Progenitor cell of endocrine pancreas (in vitro differentiated cells): ENCODE data around the gene SIGLEC6. TPM values are rescaled to one million over a fixed set of nuclear protein-coding genes. Genes with fewer than 3 reads are reported as not detected.

Source experiments
- DNase-seq: peaks from one replicate; pipeline ENCODE4 v3.0.0; 2021; ENCODE audit warnings: low spot score; ENCODE audit not compliant: unreplicated experiment
- H3K27ac Mint-ChIP-seq: 2 replicates; pipeline ENCODE4 v1.8.0; 2021; ENCODE audit warnings: mild to moderate bottlenecking, moderate library complexity, mixed read lengths
- H3K27me3 Mint-ChIP-seq: 2 replicates; pipeline ENCODE4 v1.8.0; 2021; ENCODE audit warnings: mixed read lengths
- H3K36me3 Mint-ChIP-seq: 2 replicates; pipeline ENCODE4 v1.8.0; 2022; ENCODE audit warnings: mixed read lengths; ENCODE audit not compliant: insufficient read depth
- H3K4me1 Mint-ChIP-seq: 2 replicates; pipeline ENCODE4 v1.8.0; 2021; ENCODE audit warnings: low read depth, mixed read lengths
- H3K4me3 Mint-ChIP-seq: 2 replicates; pipeline ENCODE4 v1.8.0; 2021; ENCODE audit warnings: low read depth, mild to moderate bottlenecking, moderate library complexity, mixed read lengths
- H3K9me3 Mint-ChIP-seq: 2 replicates; pipeline ENCODE4 v1.8.0; 2021; ENCODE audit warnings: low read depth, mixed read lengths
- total RNA-seq: library from RNA; stranded (reverse); gene quantifications from 2 replicates; pipeline ENCODE4 v1.2.1, GENCODE V29; 2021
- TF ChIP-seq, protein P1 (sequence below): fragments of 200-600 bp; sonication (generic); IDR thresholded peaks from one replicate; pipeline ENCODE4 v1.5.0; 2021; ENCODE audit warnings: antibody characterized with exemption, mild to moderate bottlenecking; ENCODE audit not compliant: unreplicated experiment

The SIGLEC6 gene
- total RNA-seq, 1 donor from 2014 or later: not detected

GRCh38 chr19:51571599-51571998, 40.1 kb upstream of the SIGLEC6 start:
- no peak for DNase-seq
- peak overlapping the region; percentile 93 for H3K27ac Mint-ChIP-seq
- H3K4me3 Mint-ChIP-seq: peak overlapping the region; percentile 93
- no peaks in the 10 kb centered on the region for H3K9me3 Mint-ChIP-seq
- H3K27me3 Mint-ChIP-seq: peaks cover 10% of the 10 kb centered on the region
- H3K4me1 Mint-ChIP-seq: peaks cover 14% of the 10 kb centered on the region
- peaks cover 1% of the 10 kb centered on the region for H3K36me3 Mint-ChIP-seq
- TF ChIP-seq, protein P1, sequence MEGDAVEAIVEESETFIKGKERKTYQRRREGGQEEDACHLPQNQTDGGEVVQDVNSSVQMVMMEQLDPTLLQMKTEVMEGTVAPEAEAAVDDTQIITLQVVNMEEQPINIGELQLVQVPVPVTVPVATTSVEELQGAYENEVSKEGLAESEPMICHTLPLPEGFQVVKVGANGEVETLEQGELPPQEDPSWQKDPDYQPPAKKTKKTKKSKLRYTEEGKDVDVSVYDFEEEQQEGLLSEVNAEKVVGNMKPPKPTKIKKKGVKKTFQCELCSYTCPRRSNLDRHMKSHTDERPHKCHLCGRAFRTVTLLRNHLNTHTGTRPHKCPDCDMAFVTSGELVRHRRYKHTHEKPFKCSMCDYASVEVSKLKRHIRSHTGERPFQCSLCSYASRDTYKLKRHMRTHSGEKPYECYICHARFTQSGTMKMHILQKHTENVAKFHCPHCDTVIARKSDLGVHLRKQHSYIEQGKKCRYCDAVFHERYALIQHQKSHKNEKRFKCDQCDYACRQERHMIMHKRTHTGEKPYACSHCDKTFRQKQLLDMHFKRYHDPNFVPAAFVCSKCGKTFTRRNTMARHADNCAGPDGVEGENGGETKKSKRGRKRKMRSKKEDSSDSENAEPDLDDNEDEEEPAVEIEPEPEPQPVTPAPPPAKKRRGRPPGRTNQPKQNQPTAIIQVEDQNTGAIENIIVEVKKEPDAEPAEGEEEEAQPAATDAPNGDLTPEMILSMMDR: no peak

- peak within 1 kb of the TSS; percentile 93 for H3K4me3 Mint-ChIP-seq
- DNase-seq: peak; percentile 84
- H3K9me3 Mint-ChIP-seq: no peaks in the 10 kb centered on the region
- peaks cover 15% of the 10 kb centered on the region for H3K4me1 Mint-ChIP-seq
- H3K36me3 Mint-ChIP-seq: no peaks in the 10 kb centered on the region
- TF ChIP-seq, protein P1: no peak
- H3K27me3 Mint-ChIP-seq: peaks cover 11% of the 10 kb centered on the region
- H3K27ac Mint-ChIP-seq: peak within 1 kb of the TSS; percentile 93
Measured at GRCh38 chr19:51570962-51571575, 39.6 kb upstream of the SIGLEC6 start, which contains the start of gene ZNF175. ZNF175 (plus strand) TSS chr19:51571283; CDS start chr19:51573330, 2,047 bp downstream.

DNA sequence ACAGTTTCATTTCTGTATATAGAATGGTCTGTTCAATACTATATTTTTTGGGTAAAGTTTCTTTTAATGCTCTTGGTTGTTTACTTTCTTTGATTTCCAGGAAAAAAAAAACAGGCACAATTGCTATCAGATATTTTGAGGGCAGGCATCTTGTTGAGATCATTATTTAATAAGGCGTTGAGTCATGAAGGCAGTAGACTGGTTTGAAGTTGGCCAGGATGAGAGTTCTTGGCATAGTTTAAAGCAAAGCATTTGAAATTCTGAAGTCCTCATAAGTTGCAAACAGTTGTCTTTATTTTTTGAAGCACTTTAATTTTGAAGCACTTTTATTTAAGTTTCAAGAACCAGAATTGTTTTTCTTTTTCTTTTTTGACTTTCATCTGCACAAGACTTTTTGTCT, 37.0 kb upstream of the SIGLEC6 start:
- H3K27ac Mint-ChIP-seq: no peak overlapping the region
- no peaks in the 10 kb centered on the region for H3K36me3 Mint-ChIP-seq
- H3K9me3 Mint-ChIP-seq: no peaks in the 10 kb centered on the region
- TF ChIP-seq, protein P1: no peak
- H3K4me3 Mint-ChIP-seq: no peak overlapping the region
- peaks cover 27% of the 10 kb centered on the region for H3K27me3 Mint-ChIP-seq
- peaks cover 15% of the 10 kb centered on the region for H3K4me1 Mint-ChIP-seq
- no peak for DNase-seq

GRCh38 chr19:51567583-51567982, 36.1 kb upstream of the SIGLEC6 start:
- Mint-ChIP-seq H3K27ac (no peak overlapping the region), H3K9me3 (no peaks in the 10 kb centered on the region), H3K36me3 (no peaks in the 10 kb centered on the region), H3K4me1 (peaks cover 15% of the 10 kb centered on the region), H3K27me3 (peaks cover 33% of the 10 kb centered on the region), H3K4me3 (no peak overlapping the region)
- no peak for DNase-seq
- TF ChIP-seq, protein P1: no peak

- Mint-ChIP-seq H3K36me3 (no peaks in the 10 kb centered on the region), H3K27ac (no peak overlapping the region), H3K4me1 (peaks cover 6% of the 10 kb centered on the region), H3K4me3 (no peak overlapping the region), H3K9me3 (no peaks in the 10 kb centered on the region), H3K27me3 (peaks cover 37% of the 10 kb centered on the region)
- TF ChIP-seq, protein P1: no peak
- DNase-seq: no peak
Measured at GRCh38 chr19:51566489-51567100, 35.1 kb upstream of the SIGLEC6 start.
